GM23248 (cell line): ENCODE measurements around the gene SPEN. TPM values are rescaled to one million over a fixed set of nuclear protein-coding genes. Genes with fewer than 3 reads are reported as not detected.

Experiments
- DNase-seq: peaks from one replicate; pipeline ENCODE4 v3.0.0-alpha.2; 2015
- H2AFZ ChIP-seq: fragments of 200-600 bp; sonication (generic); 2 replicates; pipeline ENCODE4 v1.6.1; 2016; ENCODE audit warnings: antibody characterized with exemption
- H3F3A ChIP-seq: fragments of 200-600 bp; sonication (generic); 2 replicates; pipeline ENCODE4 v1.6.1; 2016; ENCODE audit warnings: mild to moderate bottlenecking, antibody characterized with exemption, mixed run types; ENCODE audit not compliant: insufficient read depth
- H3K27ac ChIP-seq: fragments of 200-600 bp; sonication (generic); 2 replicates; pipeline ENCODE4 v1.5.1; 2016; ENCODE audit warnings: mild to moderate bottlenecking
- H3K27me3 ChIP-seq: fragments of 200-600 bp; sonication (generic); replicated peaks from 2 replicates; pipeline ENCODE4 v1.6.1; 2016; ENCODE audit warnings: mild to moderate bottlenecking; ENCODE audit not compliant: insufficient read depth
- H3K36me3 ChIP-seq: fragments of 200-600 bp; sonication (generic); 2 replicates; pipeline ENCODE4 v1.6.1; 2016; ENCODE audit warnings: low read depth, mild to moderate bottlenecking
- H3K4me1 ChIP-seq: fragments of 200-600 bp; sonication (generic); 2 replicates; pipeline ENCODE4 v1.6.1; 2016; ENCODE audit warnings: mild to moderate bottlenecking; ENCODE audit not compliant: insufficient read depth
- H3K4me2 ChIP-seq: fragments of 200-600 bp; sonication (generic); one replicate; pipeline ENCODE4 v1.6.1; 2016; ENCODE audit warnings: mild to moderate bottlenecking; ENCODE audit not compliant: unreplicated experiment
- H3K4me3 ChIP-seq: fragments of 200-600 bp; sonication (generic); 2 replicates; pipeline ENCODE4 v1.5.1; 2016; ENCODE audit warnings: mild to moderate bottlenecking
- H3K79me2 ChIP-seq: fragments of 200-600 bp; sonication (generic); 2 replicates; pipeline ENCODE4 v1.6.1; 2016; ENCODE audit warnings: mild to moderate bottlenecking; ENCODE audit not compliant: insufficient read depth
- H3K9ac ChIP-seq: fragments of 200-600 bp; sonication (generic); 2 replicates; pipeline ENCODE4 v1.6.1; 2016; ENCODE audit warnings: mild to moderate bottlenecking
- H3K9me2 ChIP-seq: fragments of 200-600 bp; sonication (generic); 2 replicates; pipeline ENCODE4 v1.6.1; 2016; ENCODE audit warnings: mixed run types, mild to moderate bottlenecking, moderate library complexity; ENCODE audit not compliant: insufficient read depth
- H3K9me3 ChIP-seq: fragments of 200-600 bp; sonication (generic); one replicate; pipeline ENCODE4 v1.6.1; 2017; ENCODE audit warnings: low read depth
- H4K20me1 ChIP-seq: fragments of 200-600 bp; sonication (generic); 2 replicates; pipeline ENCODE4 v1.6.0; 2016; ENCODE audit not compliant: insufficient read depth
- EZH2 ChIP-seq: fragments of 200-600 bp; sonication (generic); IDR thresholded peaks from 2 replicates; pipeline ENCODE4 v1.6.1; 2018; ENCODE audit warnings: antibody characterized with exemption, mild to moderate bottlenecking; ENCODE audit not compliant: insufficient read depth, poor library complexity, severe bottlenecking
- EZH2phosphoT487 ChIP-seq: fragments of 200-600 bp; sonication (generic); IDR thresholded peaks from 2 replicates; pipeline ENCODE4 v1.6.1; 2018; ENCODE audit warnings: antibody characterized with exemption, moderate library complexity, mild to moderate bottlenecking, low read depth; ENCODE audit not compliant: insufficient read depth
- WGBS, 2 experiments: methylation state at CpG; one replicate each; pipeline ENCODE4 v1.1.6; 2015 to 2017; ENCODE audit warnings: low lambda C conversion rate in 2 of 2, low coverage in 1 of 2; ENCODE audit errors: missing lambda C conversion rate in 2 of 2; 5-methylcytosine and 5-hydroxymethylcytosine counted together
- in situ Hi-C: fragments of 300-500 bp; cut with MboI; formaldehyde crosslinking; loops from 2 replicates; pipeline ENCODE4 v1.15.0; 2020
- polyA plus RNA-seq: library from polyadenylated mRNA; unstranded; fragments of >200 nt; fragmentation: Nextera tagmentation; extraction: Ambion mirVana; gene quantifications from 2 replicates; pipeline ENCODE4 v1.2.1, GENCODE V29; 2016
- total RNA-seq: library from RNA; depleted of rRNA; stranded (reverse); fragments of >200 nt; shearing (Covaris generic); gene quantifications from 2 replicates; pipeline ENCODE4 v1.2.3, GENCODE V29; 2014; rRNA removed

Gene SPEN
- total RNA-seq (12.5 and 16.5 TPM in 2 replicates), polyA plus RNA-seq (16.7 and 17.2 TPM in 2 replicates)

GRCh38 chr1:15847100-15847892 is at the start of gene SPEN:
Gene SPEN (plus strand): TSS chr1:15847707. CDS start chr1:15848068, 361 bp downstream.
- TF ChIP-seq EZH2phosphoT487 (no peak), EZH2 (no peak)
- Histone ChIP-seq H3K4me1 (peaks cover 35% of the 10 kb centered on the region), H3F3A (peaks cover 30% of the 10 kb centered on the region), H3K36me3 (no peaks in the 10 kb centered on the region), H2AFZ (peak within 1 kb of the TSS; percentile 96), H3K4me2 (peak within 1 kb of the TSS; percentile 97), H3K27ac (peak within 1 kb of the TSS; percentile 96), H3K9me2 (no peaks in the 10 kb centered on the region), H3K9me3 (no peaks in the 10 kb centered on the region), H3K79me2 (peaks cover 72% of the 10 kb centered on the region), H3K9ac (peak within 1 kb of the TSS; percentile 96), H3K27me3 (no peaks in the 10 kb centered on the region), H3K4me3 (peak within 1 kb of the TSS; percentile 89), H4K20me1 (no peaks in the 10 kb centered on the region)
- WGBS, 2 experiments, result 1% methylated on average over 61 to 70 of the region's 86 CpGs
- peak; percentile 98 for DNase-seq
- in situ Hi-C loops, result no loop called here

- Histone ChIP-seq H4K20me1 (no peaks in the 10 kb centered on the region), H3K4me2 (peak overlapping the region; percentile 63), H3K27me3 (no peaks in the 10 kb centered on the region), H3K27ac (peak overlapping the region; percentile 91), H3K9me3 (no peaks in the 10 kb centered on the region), H3K9ac (peak overlapping the region; percentile 67), H2AFZ (no peak overlapping the region), H3K9me2 (no peaks in the 10 kb centered on the region), H3K4me3 (peak overlapping the region; percentile 20; the same call in 1 of the 2 replicates), H3F3A (peaks cover 57% of the 10 kb centered on the region), H3K4me1 (peaks cover 84% of the 10 kb centered on the region), H3K79me2 (no peaks in the 10 kb centered on the region), H3K36me3 (no peaks in the 10 kb centered on the region)
- WGBS, 2 experiments, result 3 to 7% methylated on average over 9 of the region's 9 CpGs
- in situ Hi-C loops, result no loop called here
- TF ChIP-seq EZH2phosphoT487 (no peak), EZH2 (no peak)
- DNase-seq, result peak; percentile 98
Measured at GRCh38 chr1:15799004-15799867, 48.3 kb upstream of the SPEN start.

- Histone ChIP-seq H3K4me3 (peak overlapping the region; percentile 22; the same call in 1 of the 2 replicates), H3K27ac (peak overlapping the region; percentile 91), H3K9me3 (no peaks in the 10 kb centered on the region), H4K20me1 (no peaks in the 10 kb centered on the region), H3K4me2 (peak overlapping the region; percentile 62), H3K9me2 (no peaks in the 10 kb centered on the region), H3K36me3 (no peaks in the 10 kb centered on the region), H3K4me1 (peaks cover 75% of the 10 kb centered on the region), H2AFZ (no peak overlapping the region), H3K79me2 (no peaks in the 10 kb centered on the region), H3F3A (peaks cover 48% of the 10 kb centered on the region), H3K27me3 (no peaks in the 10 kb centered on the region), H3K9ac (peak overlapping the region; percentile 67)
- in situ Hi-C loops, result no loop called here
- peak; percentile 72 for DNase-seq
- 16 to 20% methylated on average over 22 of the region's 22 CpGs for WGBS, 2 experiments
- no peak for TF ChIP-seq EZH2phosphoT487
- no peak for TF ChIP-seq EZH2
Measured at GRCh38 chr1:15799928-15800835, 47.3 kb upstream of the SPEN start.
